G401 (cell line): ENCODE data around the gene IL11RA. TPM values are rescaled to one million over a fixed set of nuclear protein-coding genes. Genes with fewer than 3 reads are reported as not detected.

ENCODE experiments used
- DNase-seq: peaks from one replicate; pipeline ENCODE4 v3.0.0-alpha.2; 2015; ENCODE audit warnings: low spot score
- in situ Hi-C: cut with HindIII; loops from 2 replicates; pipeline ENCODE4 v1.10.0; 2016; ENCODE audit warnings: low sequenced_read_pairs, mixed read lengths
- total RNA-seq: library from RNA; depleted of rRNA; stranded (reverse); fragments of >200 nt; shearing (Covaris generic); gene quantifications from 2 replicates; pipeline ENCODE4 v1.2.3, GENCODE V29; 2014

Gene IL11RA
- total RNA-seq, 1 experiment from 2014 or later = 6.9 TPM

DNA sequence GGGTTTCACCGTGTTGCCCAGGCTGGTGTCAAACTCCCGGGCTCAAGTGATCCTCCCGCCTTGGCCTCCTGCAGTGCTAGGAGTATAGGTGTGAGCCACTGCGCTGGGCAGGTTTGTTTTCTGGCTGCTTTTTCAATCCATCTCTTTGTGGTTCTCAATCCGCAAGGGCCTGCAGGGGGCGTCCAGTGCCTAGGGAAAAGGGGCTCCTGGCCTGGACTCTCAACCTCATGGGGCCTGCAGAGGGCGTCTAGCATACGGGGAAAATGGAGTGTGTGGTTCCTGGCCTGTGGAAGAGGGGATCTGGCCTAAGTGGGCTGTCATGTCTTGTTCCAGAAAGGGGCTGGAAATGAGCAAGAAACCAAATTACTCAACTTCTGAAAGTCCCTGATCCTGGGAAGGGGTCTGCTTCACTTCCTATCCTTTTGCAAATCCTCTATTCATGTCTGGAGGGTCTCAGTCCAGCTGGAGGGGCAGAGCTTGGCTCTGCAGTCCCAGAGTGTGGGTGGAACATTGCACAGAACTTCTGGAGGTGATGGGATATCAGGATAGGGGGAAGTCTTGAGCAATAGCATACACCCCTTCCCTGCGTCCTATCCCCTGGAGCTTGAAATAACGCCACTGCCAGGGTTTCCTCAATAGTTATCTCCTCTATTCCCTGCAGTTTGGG is 23.2 kb downstream of the IL11RA start:
- peak; percentile 44 for DNase-seq
- in situ Hi-C loops = no loop called here

DNA sequence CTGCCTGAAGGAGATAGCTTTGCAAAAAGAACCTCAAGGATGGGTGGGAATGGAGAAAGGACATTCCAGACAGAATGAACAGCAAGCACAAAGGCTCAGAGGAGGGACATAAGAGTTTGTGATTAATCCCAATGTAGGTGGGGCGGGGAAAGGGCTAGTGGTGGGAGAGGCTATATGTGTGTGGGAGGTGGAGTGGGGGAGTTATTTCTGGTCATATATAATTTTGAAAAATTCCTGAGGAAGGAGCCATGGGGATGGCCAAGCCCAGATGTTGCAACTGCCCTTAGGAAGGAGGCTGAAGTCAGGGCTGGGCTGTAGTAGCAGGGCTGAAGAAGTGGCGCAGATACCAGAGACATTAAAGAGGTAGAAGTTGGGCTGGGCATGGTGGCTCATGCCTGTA is 23.9 kb downstream of the IL11RA start:
- DNase-seq = no peak
- in situ Hi-C loops = no loop called here

GRCh38 chr9:34684145-34684544 is 32.2 kb downstream of the IL11RA start:
- in situ Hi-C loops = no loop called here
- DNase-seq = no peak

DNA sequence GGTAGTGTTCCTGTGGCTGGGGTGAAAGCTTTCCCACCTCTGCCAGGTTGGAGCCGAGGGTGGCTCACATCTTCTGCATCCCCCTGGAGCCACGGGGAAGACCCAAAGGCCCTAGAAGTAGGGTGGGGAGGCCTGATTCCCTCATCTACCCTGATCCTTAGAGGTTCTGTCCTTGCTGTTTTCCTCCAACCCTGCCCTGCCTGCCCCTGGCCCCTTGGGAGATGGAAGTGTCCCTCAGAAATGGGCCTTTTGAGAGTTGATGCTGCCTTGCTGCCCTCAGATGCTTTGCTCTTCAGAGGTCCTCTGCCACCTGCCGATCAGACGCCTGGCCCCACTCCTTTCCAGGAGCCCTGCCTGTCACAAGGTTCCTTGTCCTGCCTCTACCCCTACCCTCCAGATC is 32.8 kb downstream of the IL11RA start:
- in situ Hi-C loops = no loop called here
- DNase-seq = no peak

- DNase-seq = no peak
- in situ Hi-C loops = no loop called here
Observed at GRCh38 chr9:34685591-34685990, 33.6 kb downstream of the IL11RA start.

GRCh38 chr9:34686231-34686630 is 34.2 kb downstream of the IL11RA start:
- DNase-seq = no peak
- in situ Hi-C loops = no loop called here

DNA sequence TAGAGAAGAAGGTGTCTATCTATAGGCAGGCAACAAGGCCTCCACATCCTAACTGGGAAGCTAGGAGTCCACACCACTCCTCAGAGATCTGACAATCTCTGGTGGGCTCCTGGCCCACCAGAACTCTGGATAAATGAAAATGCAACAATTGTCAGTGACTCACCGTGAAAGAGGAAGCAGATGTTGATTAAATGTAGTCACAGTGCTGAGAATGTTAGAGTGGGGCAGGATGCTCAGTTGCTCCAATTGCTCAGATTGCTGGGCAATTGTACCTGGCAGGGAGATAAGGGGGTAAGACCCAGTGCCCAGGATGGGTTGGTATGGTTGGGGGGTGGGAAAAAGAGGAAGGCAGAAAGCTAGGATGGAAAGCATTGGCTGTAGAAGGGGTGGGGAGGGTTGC is 34.7 kb downstream of the IL11RA start:
- in situ Hi-C loops = no loop called here

DNA sequence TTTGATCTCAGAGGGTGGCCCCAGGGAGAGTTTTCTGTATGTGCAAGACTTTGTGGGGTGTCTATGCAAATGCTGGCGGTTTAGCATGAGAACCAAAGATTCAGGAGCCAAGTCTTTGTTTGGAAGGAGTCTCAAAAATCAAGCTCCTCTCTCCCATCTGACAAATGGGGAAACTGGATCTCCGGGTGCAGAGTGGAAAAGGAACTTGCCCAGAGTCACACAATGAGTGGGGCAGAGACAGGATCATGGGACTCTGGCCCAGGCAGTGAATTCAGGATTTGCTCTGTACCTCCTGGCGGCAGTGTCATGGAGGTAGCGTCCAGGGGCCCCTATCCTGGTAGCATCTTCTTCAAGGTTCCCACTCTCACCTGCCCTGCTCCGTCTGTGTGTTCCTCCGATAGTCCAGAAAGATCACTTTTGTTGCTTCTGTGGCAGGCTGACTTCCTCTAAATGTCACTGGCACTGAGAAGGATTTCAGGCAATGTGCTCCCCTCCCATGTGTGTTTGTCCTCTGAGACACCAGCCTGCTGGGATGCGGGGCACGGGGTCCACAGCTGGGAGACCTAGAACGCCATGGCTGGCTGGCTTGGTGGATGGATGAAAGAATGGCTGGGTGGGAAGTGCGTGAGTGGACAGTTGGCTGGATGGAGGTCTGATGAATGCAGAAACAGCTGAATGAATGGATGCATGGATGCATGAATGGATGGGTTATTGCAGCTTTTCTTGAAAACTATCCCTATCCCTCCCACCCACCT is 35.5 kb downstream of the IL11RA start:
- DNase-seq = no peak
- in situ Hi-C loops = no loop called here

More for the DNA sequence above, 34.7 kb downstream of the IL11RA start:
- no peak for DNase-seq

- in situ Hi-C loops = no loop called here
Observed at GRCh38 chr9:34688329-34689115, 36.5 kb downstream of the IL11RA start.

DNA sequence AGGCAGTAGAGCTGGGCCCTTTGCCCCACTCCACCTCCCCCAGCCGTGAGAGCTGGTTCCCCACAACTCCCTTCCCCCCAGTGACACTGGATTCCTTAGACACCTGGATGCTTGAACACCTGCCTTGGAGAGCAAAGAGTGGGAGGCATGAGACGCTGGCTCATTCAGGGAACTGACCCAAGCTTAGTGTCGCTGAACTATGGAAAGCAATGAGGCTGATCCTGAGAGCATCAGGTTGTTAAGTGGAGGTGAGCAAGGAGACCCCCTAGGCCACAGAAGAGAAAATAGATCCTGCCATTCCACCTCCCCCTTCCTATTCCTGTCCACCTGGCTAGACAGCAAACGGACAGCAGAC is 37.1 kb downstream of the IL11RA start:
- DNase-seq = no peak
- in situ Hi-C loops = no loop called here

More at GRCh38 chr9:34688329-34689115, 36.5 kb downstream of the IL11RA start:
- DNase-seq = no peak

- in situ Hi-C loops = no loop called here
- no peak for DNase-seq
Observed at GRCh38 chr9:34689512-34689911, 37.5 kb downstream of the IL11RA start.

DNA sequence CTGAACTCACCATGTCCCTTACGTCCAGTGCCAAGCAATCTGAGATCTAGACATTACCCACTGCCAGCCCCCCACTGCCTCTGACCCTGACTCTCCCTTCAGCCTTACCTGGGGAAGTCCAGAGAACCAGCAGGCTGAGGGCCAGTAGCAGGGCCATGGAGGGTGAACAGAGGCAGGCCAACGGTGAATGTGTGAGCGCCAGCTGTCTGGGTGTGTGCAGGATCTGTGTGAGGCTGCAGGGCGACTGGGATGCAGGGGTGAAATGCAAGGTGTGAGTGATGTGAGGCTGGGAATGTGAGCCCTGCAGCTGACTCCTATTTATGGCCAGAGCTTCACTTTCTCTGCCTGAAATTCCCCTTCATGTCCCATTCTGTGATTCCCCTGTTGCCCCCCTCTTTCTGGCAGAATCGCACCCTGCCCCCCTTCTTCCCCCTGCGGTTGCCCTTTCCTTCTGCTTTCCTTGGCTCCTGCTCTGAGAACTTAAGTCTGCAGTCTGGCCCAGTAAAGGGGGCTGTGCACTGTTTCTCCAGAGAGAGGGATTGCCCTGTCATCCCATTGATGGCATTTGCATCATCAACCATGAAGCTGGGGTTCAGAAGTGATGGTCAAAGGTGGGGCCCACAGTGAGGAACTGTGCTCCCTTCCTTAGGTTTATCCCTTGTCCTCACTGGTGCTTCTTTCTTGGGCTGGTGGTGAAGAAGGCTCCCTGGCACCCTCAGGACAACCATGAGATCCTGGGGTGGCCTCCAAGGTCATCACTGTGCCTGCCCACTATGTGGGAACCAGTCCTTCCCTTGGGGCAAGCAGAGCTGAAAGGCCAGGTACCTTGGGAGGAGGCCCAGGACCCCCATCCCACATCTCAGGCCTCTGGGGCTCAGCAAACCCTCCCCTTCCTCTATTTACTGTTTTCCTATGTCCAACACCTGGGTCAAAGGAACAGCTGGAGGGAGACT is 39.3 kb downstream of the IL11RA start, which contains the start of gene CCL19:
TSS of gene CCL19 (minus strand) at position 294 of the 953 bp plus-strand sequence. CDS start at position 157, 137 bp downstream.
- no peak for DNase-seq
- in situ Hi-C loops = no loop called here

DNA sequence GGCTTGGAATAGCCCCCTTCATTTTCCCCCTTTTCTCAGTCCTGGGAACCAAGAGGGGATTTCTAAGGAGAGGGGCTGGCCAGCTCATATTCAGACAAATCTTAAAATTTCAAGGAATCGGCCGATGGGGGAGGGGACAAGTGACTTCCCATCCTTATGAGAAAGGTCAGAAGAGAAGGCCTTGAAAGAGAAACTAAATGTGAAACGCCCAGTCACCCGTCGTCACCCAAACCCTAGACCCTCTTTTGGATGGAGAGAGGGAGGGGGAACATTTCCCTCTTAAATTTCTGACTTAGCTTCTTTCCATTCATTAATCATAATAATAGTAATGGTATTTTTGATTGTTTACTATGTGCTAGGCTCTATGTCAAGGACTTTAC is 39.9 kb downstream of the IL11RA start:
- DNase-seq = no peak
- in situ Hi-C loops = no loop called here

GRCh38 chr9:34693560-34693959 is 41.6 kb downstream of the IL11RA start:
- in situ Hi-C loops = no loop called here
- no peak for DNase-seq

DNA sequence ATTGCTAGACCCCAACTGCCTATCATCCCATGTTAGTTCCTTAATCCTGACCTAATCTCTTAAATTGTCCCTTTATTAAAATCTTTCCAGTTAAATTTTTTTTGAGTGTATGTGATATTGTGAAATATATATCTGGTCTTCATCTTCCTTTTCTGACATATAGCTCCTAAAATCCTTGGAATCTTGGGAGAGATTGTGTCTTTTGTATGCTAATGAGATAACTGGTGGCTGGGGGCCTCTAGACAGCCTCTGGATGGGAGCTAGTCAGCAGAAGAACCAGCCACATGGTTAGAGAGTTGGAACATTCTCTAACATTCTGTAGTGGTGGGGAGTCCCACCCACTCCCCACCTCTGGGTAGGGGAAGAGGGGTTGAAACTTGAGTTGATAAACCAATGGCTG is 42.8 kb downstream of the IL11RA start:
- in situ Hi-C loops = no loop called here
- no peak for DNase-seq

DNA sequence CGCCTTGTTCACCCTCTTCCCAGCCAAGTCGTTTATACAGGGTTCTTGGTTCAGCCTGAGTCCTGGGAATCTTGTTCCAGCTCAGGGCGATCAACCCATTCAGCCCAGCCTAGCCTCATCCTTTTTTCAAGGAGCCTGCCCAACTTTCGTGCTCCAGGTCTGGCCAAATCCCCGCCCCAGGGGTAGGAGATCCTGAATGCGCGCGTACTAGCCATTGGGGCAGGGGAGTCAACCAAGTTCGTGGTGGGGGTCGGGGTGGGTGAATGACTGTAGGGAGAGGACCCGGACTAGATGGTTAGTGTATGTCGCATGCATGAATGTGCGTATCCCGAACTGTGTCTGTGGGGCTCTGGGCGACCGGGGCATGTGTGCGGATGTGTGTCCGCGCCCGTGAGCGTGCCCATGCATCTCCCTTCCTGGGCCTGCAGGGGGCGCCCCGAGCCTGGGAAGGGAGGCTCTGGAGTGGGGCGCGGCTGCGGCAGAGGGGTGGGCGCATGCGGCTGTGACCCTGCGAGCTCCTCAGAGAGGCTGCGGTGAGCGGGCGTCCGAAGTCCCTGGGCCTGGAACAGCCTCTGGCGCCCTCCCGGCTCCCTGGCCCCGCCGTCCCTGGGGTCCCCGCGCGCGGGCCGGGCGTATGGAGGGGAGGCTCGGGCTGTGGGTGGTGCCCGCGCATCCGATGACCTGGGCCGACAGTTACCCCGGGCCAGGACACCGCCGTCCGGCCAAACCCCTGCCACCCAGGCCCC is 49.2 kb downstream of the IL11RA start:
- in situ Hi-C loops = no loop called here

GRCh38 chr9:34701769-34702736 is 50.1 kb downstream of the IL11RA start:
- in situ Hi-C loops = no loop called here
- DNase-seq = peak; percentile 83

More for the DNA sequence above, 49.2 kb downstream of the IL11RA start:
- DNase-seq = peak; percentile 74
